Ishikawa (cell line): ENCODE results near the gene RRM2.

Experiments
- CEBPB ChIP-seq: IDR thresholded peaks from 2 replicates; pipeline ENCODE4 v1.6.1; 2012
- CREB1 ChIP-seq: IDR thresholded peaks from 2 replicates; pipeline ENCODE4 v1.6.1; 2012; ENCODE audit warnings: low read depth
- EP300 ChIP-seq: IDR thresholded peaks from 2 replicates; pipeline ENCODE4 v1.6.1; 2012; ENCODE audit warnings: borderline replicate concordance
- FOXM1 ChIP-seq: IDR thresholded peaks from 2 replicates; pipeline ENCODE4 v1.6.1; 2012; ENCODE audit warnings: low read depth, borderline replicate concordance
- NFIC ChIP-seq: IDR thresholded peaks from 2 replicates; pipeline ENCODE4 v1.6.1; 2012
- RAD21 ChIP-seq: IDR thresholded peaks from 2 replicates; pipeline ENCODE4 v1.6.1; 2012; ENCODE audit warnings: low read depth
- TAF1 ChIP-seq: IDR thresholded peaks from 2 replicates; pipeline ENCODE4 v1.6.1; 2012; ENCODE audit warnings: low read depth, mild to moderate bottlenecking
- TEAD4 ChIP-seq: IDR thresholded peaks from 2 replicates; pipeline ENCODE4 v1.6.1; 2012
- YY1 ChIP-seq: IDR thresholded peaks from 2 replicates; pipeline ENCODE4 v1.6.1; 2012; ENCODE audit warnings: low read depth
- TF ChIP-seq, protein P1 (sequence below): IDR thresholded peaks from 2 replicates; pipeline ENCODE4 v1.6.1; 2012; ENCODE audit warnings: low read depth, mild to moderate bottlenecking
- TF ChIP-seq, protein P2 (sequence below): IDR thresholded peaks from 2 replicates; pipeline ENCODE4 v1.6.1; 2012
- TF ChIP-seq, protein P3 (sequence below): IDR thresholded peaks from 2 replicates; pipeline ENCODE4 v1.6.1; 2012

DNA sequence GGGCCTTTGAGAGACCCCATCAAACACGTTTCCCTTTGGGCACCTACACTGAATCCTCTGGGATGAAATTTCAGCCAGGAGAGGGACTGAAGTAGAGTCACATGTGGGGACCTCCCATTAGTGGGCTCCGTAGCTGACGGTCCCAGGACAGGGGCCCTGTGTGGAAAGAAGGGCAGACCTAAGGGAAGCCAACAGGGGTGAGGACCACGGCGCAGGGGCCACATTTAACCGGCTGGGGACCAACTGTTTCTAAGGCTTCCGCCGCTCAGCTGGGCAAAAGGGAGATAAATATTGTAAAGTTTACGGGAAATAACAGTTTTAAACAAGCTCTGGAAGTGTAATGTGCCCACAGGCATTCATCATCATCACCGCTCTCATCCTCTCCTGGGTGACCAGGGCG, 42.7 kb downstream of the RRM2 start:
- no peak for TF ChIP-seq EP300
- no peak for TF ChIP-seq CREB1
- TF ChIP-seq RAD21: no peak
- TF ChIP-seq, protein P1, sequence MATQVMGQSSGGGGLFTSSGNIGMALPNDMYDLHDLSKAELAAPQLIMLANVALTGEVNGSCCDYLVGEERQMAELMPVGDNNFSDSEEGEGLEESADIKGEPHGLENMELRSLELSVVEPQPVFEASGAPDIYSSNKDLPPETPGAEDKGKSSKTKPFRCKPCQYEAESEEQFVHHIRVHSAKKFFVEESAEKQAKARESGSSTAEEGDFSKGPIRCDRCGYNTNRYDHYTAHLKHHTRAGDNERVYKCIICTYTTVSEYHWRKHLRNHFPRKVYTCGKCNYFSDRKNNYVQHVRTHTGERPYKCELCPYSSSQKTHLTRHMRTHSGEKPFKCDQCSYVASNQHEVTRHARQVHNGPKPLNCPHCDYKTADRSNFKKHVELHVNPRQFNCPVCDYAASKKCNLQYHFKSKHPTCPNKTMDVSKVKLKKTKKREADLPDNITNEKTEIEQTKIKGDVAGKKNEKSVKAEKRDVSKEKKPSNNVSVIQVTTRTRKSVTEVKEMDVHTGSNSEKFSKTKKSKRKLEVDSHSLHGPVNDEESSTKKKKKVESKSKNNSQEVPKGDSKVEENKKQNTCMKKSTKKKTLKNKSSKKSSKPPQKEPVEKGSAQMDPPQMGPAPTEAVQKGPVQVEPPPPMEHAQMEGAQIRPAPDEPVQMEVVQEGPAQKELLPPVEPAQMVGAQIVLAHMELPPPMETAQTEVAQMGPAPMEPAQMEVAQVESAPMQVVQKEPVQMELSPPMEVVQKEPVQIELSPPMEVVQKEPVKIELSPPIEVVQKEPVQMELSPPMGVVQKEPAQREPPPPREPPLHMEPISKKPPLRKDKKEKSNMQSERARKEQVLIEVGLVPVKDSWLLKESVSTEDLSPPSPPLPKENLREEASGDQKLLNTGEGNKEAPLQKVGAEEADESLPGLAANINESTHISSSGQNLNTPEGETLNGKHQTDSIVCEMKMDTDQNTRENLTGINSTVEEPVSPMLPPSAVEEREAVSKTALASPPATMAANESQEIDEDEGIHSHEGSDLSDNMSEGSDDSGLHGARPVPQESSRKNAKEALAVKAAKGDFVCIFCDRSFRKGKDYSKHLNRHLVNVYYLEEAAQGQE: no peak
- TF ChIP-seq, protein P2, sequence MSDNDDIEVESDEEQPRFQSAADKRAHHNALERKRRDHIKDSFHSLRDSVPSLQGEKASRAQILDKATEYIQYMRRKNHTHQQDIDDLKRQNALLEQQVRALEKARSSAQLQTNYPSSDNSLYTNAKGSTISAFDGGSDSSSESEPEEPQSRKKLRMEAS: no peak
- TF ChIP-seq TAF1: no peak
- no peak for TF ChIP-seq TEAD4
- TF ChIP-seq, protein P3, sequence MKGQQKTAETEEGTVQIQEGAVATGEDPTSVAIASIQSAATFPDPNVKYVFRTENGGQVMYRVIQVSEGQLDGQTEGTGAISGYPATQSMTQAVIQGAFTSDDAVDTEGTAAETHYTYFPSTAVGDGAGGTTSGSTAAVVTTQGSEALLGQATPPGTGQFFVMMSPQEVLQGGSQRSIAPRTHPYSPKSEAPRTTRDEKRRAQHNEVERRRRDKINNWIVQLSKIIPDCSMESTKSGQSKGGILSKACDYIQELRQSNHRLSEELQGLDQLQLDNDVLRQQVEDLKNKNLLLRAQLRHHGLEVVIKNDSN: no peak
- no peak for TF ChIP-seq YY1
- no peak for TF ChIP-seq FOXM1
- TF ChIP-seq CEBPB: no peak
- TF ChIP-seq NFIC: no peak
